Neuron (in vitro differentiated cells): ENCODE measurements around the gene ST3GAL4.

ENCODE experiments used
- H2AFZ ChIP-seq: one replicate; pipeline ENCODE4 v1.6.1; 2013; ENCODE audit warnings: low read depth, mild to moderate bottlenecking, inconsistent platforms, low read length, moderate library complexity
- H3K27me3 ChIP-seq: one replicate; pipeline ENCODE4 v1.6.1; 2013; ENCODE audit warnings: low read length; ENCODE audit not compliant: insufficient read depth
- H3K36me3 ChIP-seq: one replicate; pipeline ENCODE4 v1.6.1; 2013; ENCODE audit warnings: low read length; ENCODE audit not compliant: insufficient read depth
- H3K4me1 ChIP-seq: one replicate; pipeline ENCODE4 v1.6.1; 2013; ENCODE audit warnings: low read length; ENCODE audit not compliant: insufficient read depth
- H3K4me3 ChIP-seq: 2 replicates; pipeline ENCODE4 v1.5.1; 2013; ENCODE audit warnings: mild to moderate bottlenecking, low read length, moderate library complexity
- H3K9me3 ChIP-seq: one replicate; pipeline ENCODE4 v1.6.1; 2013; ENCODE audit warnings: low read length

Gene ST3GAL4

DNA sequence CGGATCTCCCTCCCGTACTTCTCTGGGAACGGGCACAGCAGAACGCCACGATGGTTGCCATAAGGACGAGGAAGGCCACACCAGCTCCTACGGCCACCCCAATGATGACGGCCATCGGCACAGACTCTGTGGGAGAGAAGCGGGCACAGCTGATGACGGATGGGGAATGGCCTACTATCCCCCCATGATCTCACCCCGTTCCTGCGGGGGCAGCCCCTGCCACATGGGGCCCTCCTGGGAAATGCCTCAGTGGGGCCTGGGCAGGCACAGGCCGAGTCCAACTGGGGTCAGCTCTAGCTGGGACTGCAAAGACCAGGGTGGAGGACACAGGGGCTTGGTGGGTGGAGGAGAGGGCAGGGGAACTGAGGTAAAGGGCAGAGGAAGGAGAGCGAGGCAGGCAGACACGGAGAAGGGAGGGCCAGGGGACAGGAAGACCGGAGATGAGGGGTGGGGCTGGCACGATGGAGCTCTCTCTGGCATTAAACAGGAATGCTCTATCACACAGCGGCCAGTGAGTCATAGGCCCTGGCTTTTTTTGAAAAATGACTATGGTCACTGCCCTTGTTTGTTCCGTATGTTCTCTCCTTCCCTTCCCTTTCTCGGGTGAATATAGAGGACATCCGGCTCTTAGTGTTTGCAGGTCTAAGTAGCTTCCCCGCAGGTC, 76.0 kb downstream of the ST3GAL4 start:
- H3K27me3 ChIP-seq: no peaks in the 10 kb centered on the region
- no peaks in the 10 kb centered on the region for H3K9me3 ChIP-seq
- no peak overlapping the region for H2AFZ ChIP-seq
- no peaks in the 10 kb centered on the region for H3K36me3 ChIP-seq
- H3K4me3 ChIP-seq: no peak overlapping the region
- H3K4me1 ChIP-seq: no peaks in the 10 kb centered on the region

GRCh38 chr11:126432065-126432461, 76.6 kb downstream of the ST3GAL4 start:
- H3K36me3 ChIP-seq: no peaks in the 10 kb centered on the region
- no peaks in the 10 kb centered on the region for H3K9me3 ChIP-seq
- no peak overlapping the region for H2AFZ ChIP-seq
- no peaks in the 10 kb centered on the region for H3K4me1 ChIP-seq
- H3K27me3 ChIP-seq: no peaks in the 10 kb centered on the region
- H3K4me3 ChIP-seq: no peak overlapping the region

DNA sequence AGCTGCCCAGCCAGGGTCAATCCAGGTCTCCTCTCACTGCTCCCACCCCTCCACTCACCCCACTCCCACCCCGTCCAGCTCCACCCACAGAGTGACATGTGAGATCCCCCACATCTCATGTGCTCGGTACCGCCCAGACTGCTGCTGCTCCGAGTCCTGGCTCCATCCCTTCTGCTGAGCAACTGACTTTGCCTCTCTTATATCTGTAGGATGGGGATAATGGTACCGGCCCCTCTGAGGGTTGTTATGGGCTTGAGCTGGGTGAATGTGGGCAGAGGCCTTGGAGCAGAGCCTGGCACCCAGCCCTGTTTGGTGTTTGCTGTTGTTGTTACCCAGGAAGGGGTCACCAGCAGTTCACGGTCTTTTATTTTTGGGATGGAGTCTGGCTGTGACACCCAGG, 77.0 kb downstream of the ST3GAL4 start:
- no peaks in the 10 kb centered on the region for H3K27me3 ChIP-seq

GRCh38 chr11:126433244-126433846, 77.9 kb downstream of the ST3GAL4 start:
- Histone ChIP-seq H2AFZ (no peak overlapping the region), H3K27me3 (no peaks in the 10 kb centered on the region), H3K4me3 (no peak overlapping the region), H3K4me1 (no peaks in the 10 kb centered on the region), H3K36me3 (no peaks in the 10 kb centered on the region), H3K9me3 (no peaks in the 10 kb centered on the region)

More for the DNA sequence above, 77.0 kb downstream of the ST3GAL4 start:
- Histone ChIP-seq H3K9me3 (no peaks in the 10 kb centered on the region), H2AFZ (no peak overlapping the region), H3K36me3 (no peaks in the 10 kb centered on the region), H3K4me1 (no peaks in the 10 kb centered on the region), H3K4me3 (no peak overlapping the region)

- no peak overlapping the region for H3K4me3 ChIP-seq
- no peaks in the 10 kb centered on the region for H3K36me3 ChIP-seq
- H3K27me3 ChIP-seq: no peaks in the 10 kb centered on the region
- H2AFZ ChIP-seq: no peak overlapping the region
- H3K9me3 ChIP-seq: no peaks in the 10 kb centered on the region
- H3K4me1 ChIP-seq: no peaks in the 10 kb centered on the region
Measured at GRCh38 chr11:126433989-126434949, 78.8 kb downstream of the ST3GAL4 start.

GRCh38 chr11:126434950-126435335, 79.5 kb downstream of the ST3GAL4 start:
- H3K27me3 ChIP-seq: no peaks in the 10 kb centered on the region
- no peak overlapping the region for H3K4me3 ChIP-seq
- H3K4me1 ChIP-seq: no peaks in the 10 kb centered on the region
- no peak overlapping the region for H2AFZ ChIP-seq
- no peaks in the 10 kb centered on the region for H3K9me3 ChIP-seq
- no peaks in the 10 kb centered on the region for H3K36me3 ChIP-seq

- H2AFZ ChIP-seq: no peak overlapping the region
- H3K27me3 ChIP-seq: no peaks in the 10 kb centered on the region
- no peaks in the 10 kb centered on the region for H3K9me3 ChIP-seq
- no peak overlapping the region for H3K4me3 ChIP-seq
- H3K4me1 ChIP-seq: peaks cover 2% of the 10 kb centered on the region
- no peaks in the 10 kb centered on the region for H3K36me3 ChIP-seq
Measured at GRCh38 chr11:126436209-126436755, 80.8 kb downstream of the ST3GAL4 start.

GRCh38 chr11:126437731-126438130, 82.2 kb downstream of the ST3GAL4 start:
- H3K9me3 ChIP-seq: no peaks in the 10 kb centered on the region

GRCh38 chr11:126438272-126438671, 82.8 kb downstream of the ST3GAL4 start:
- H3K4me3 ChIP-seq: no peak overlapping the region
- H3K36me3 ChIP-seq: no peaks in the 10 kb centered on the region
- H3K27me3 ChIP-seq: peaks cover 7% of the 10 kb centered on the region
- no peaks in the 10 kb centered on the region for H3K9me3 ChIP-seq
- peaks cover 2% of the 10 kb centered on the region for H3K4me1 ChIP-seq
- no peak overlapping the region for H2AFZ ChIP-seq

More at GRCh38 chr11:126437731-126438130, 82.2 kb downstream of the ST3GAL4 start:
- peaks cover 5% of the 10 kb centered on the region for H3K27me3 ChIP-seq
- no peak overlapping the region for H3K4me3 ChIP-seq
- H3K36me3 ChIP-seq: no peaks in the 10 kb centered on the region
- peaks cover 2% of the 10 kb centered on the region for H3K4me1 ChIP-seq
- H2AFZ ChIP-seq: no peak overlapping the region

DNA sequence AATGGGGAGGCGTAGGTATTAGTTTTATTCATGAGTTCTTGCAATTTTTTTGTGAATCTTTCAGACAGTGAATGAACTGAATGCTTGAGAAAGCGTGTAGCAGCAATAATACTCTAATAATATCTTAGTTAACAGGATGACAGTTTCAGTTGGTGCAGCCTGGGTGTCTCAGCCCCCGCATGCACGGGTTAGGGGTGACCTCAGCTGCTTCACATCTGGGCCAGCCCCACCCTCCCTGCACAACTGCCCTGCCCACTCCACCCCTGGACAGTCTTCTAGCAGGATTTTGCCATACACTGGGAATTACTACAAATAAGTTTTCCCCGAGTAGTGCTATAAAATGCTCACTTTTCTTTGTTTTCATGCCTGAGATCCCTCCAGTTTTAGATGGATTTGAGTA, 83.2 kb downstream of the ST3GAL4 start:
- H3K36me3 ChIP-seq: no peaks in the 10 kb centered on the region
- H3K4me1 ChIP-seq: peaks cover 2% of the 10 kb centered on the region
- peaks cover 7% of the 10 kb centered on the region for H3K27me3 ChIP-seq
- no peaks in the 10 kb centered on the region for H3K9me3 ChIP-seq
- H3K4me3 ChIP-seq: no peak overlapping the region
- H2AFZ ChIP-seq: no peak overlapping the region

DNA sequence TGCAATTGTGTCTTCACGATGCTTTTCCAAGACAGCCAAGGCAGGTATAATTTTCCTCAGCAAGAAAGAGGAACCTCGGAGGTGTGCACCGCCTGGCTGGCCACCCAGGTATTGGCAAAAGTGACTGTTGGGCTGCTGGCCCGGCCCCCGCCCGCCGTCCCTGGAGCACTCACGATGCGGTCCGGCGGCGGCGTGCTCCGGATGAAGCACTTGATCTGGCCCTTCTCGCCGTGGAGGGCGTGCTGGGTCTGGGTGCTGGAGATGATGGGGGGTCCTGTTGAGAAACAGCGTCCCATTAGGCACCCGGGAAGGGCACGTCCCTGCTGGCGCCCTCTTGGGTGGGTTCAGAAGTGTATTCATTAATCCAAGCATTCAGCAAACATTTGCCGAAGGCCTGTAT, 84.8 kb downstream of the ST3GAL4 start:
- H3K36me3 ChIP-seq: no peaks in the 10 kb centered on the region
- H3K4me1 ChIP-seq: peaks cover 2% of the 10 kb centered on the region
- H3K9me3 ChIP-seq: no peaks in the 10 kb centered on the region
- H2AFZ ChIP-seq: no peak overlapping the region
- no peak overlapping the region for H3K4me3 ChIP-seq
- H3K27me3 ChIP-seq: peaks cover 7% of the 10 kb centered on the region

DNA sequence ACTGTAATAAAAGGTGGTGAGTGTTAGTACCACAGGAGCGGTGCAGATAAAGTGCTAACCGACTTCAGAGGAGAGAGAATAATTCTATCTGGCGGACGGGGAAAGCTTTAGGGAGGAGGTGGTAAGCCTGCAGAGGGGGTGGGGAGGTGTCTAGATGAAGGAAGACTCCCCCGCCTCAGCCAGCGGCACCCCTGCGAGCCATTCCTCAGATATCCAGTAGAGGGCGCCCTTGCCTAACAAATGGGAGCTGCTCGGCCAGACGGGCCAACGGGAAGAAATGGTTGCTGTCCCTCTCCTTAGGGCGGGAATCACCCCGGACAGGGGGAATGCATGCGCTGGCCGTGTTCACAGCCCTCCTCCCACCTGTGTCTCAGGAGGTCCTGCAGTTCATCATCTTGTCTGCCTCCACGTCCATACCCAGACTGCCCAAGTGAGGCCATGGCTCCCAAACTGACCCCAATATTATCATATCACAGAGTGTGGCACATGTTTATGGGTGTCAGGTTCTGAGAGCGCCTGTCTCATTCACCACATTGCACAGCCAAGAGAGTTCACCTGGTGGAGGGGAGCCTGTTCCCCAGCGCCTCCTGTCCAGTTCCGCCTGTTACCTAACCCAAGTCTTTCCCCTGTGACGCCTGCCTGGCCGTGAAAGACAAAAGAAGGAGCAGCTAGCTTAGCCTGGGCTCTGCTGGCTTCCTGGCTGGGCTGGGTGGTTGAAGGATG, 85.5 kb downstream of the ST3GAL4 start:
- Histone ChIP-seq H3K4me1 (peaks cover 2% of the 10 kb centered on the region), H3K27me3 (peaks cover 7% of the 10 kb centered on the region), H3K9me3 (no peaks in the 10 kb centered on the region), H2AFZ (no peak overlapping the region), H3K36me3 (no peaks in the 10 kb centered on the region), H3K4me3 (no peak overlapping the region)
